Lower lobe of right lung (tissue), 2 donors: ENCODE measurements around the gene S100A16. TPM values are rescaled to one million over a fixed set of nuclear protein-coding genes. Genes with fewer than 3 reads are reported as not detected.

Source experiments
- ATAC-seq, 2 donors: fragments of 200-7000 bp; cut with Tn5 transposase; one replicate each; pipeline ENCODE4 v1.9.1; 2020 to 2022; ENCODE audit warnings: mild to moderate bottlenecking in 2 of 2, moderate library complexity in 2 of 2
- DNase-seq: peaks from one replicate; pipeline ENCODE4 v3.0.0-alpha.2; 2020
- H3K27ac ChIP-seq: fragments of 200-600 bp; one replicate; pipeline ENCODE4 v1.8.0; 2022
- H3K27me3 ChIP-seq: fragments of 200-600 bp; one replicate; pipeline ENCODE4 v1.8.0; 2022; ENCODE audit warnings: low read depth
- H3K36me3 ChIP-seq: fragments of 200-600 bp; one replicate; pipeline ENCODE4 v1.8.0; 2022; ENCODE audit warnings: mild to moderate bottlenecking
- H3K4me1 ChIP-seq: fragments of 200-600 bp; one replicate; pipeline ENCODE4 v1.8.0; 2022
- H3K4me3 ChIP-seq: fragments of 200-600 bp; one replicate; pipeline ENCODE4 v1.8.0; 2022; ENCODE audit warnings: mild to moderate bottlenecking
- H3K9me3 ChIP-seq: fragments of 200-600 bp; one replicate; pipeline ENCODE4 v1.8.0; 2022
- CTCF ChIP-seq: fragments of 200-600 bp; IDR thresholded peaks from one replicate; pipeline ENCODE4 v1.8.0; 2022; ENCODE audit warnings: antibody characterized with exemption, mild to moderate bottlenecking
- intact Hi-C: fragments of 100-400 bp; cut with DNase I; formaldehyde crosslinking; loops from one replicate; pipeline ENCODE4 v1.11.0; 2022
- total RNA-seq: library from RNA; stranded (reverse); fragmentation: NEBNext Ultra II Directional; extraction: Animal tissue kit (Norgen Biotek cat#: 25700); gene quantifications from one replicate; pipeline ENCODE4 v1.2.1, GENCODE V29; 2021
- donor health status: DM: no; HTN: yes; CAD: no; lungs with severe emphysema.

The S100A16 gene
- total RNA-seq, 1 donor from 2014 or later, result 52.3 TPM

DNA sequence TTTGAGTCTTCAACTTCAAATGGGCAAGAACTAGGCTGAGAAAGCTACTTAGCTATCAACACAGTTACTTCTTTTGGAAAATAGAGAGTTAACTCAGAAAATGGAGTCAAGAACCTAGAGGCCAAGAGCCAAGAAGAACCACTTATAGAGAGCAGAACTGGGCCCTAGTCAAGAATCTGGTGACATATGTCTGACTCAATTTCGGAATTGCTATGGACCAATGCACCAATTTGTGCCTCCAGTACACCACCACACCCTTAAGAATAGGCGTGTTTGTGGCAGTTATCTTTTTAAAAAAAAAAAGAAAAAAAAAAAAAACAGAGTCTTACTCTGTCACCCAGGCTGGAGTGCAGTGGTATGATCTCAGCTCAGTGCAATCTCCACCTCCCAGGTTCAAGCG is 55.1 kb downstream of the S100A16 start:
- no peak for TF ChIP-seq CTCF
- ATAC-seq (no peak), DNase-seq (no peak)
- intact Hi-C loops, result no loop called here
- Histone ChIP-seq H3K4me1 (peaks cover 21% of the 10 kb centered on the region), H3K36me3 (no peaks in the 10 kb centered on the region), H3K27me3 (no peaks in the 10 kb centered on the region), H3K9me3 (no peaks in the 10 kb centered on the region), H3K4me3 (no peak overlapping the region), H3K27ac (no peak overlapping the region)

Other genes starting within 250 kb of the S100A16 start
- 54.9 TPM for gene S100A12, start 237.5 kb downstream of the S100A16 start, total RNA-seq
- gene S100A8, start 222.1 kb downstream of the S100A16 start, total RNA-seq, result 622 TPM
- not detected for gene S100A7A, start 196.6 kb downstream of the S100A16 start, total RNA-seq
- not detected for gene S100A7, start 152.5 kb downstream of the S100A16 start, total RNA-seq
- 1,109 TPM for gene S100A6, start 77.1 kb downstream of the S100A16 start, total RNA-seq
- not detected for gene S100A5, start 72.2 kb downstream of the S100A16 start, total RNA-seq
- 600 TPM for gene S100A4, start 67.3 kb downstream of the S100A16 start, total RNA-seq
- gene S100A3, start 63.9 kb downstream of the S100A16 start, total RNA-seq, result 4.5 TPM
- 3.8 TPM for gene S100A2, start 47.3 kb downstream of the S100A16 start, total RNA-seq
- gene S100A14, start 3.2 kb upstream of the S100A16 start, total RNA-seq, result 138 TPM
- 83.0 TPM for gene S100A13, start 14.4 kb upstream of the S100A16 start, total RNA-seq
- 0.71 TPM for gene S100A1, start 15.3 kb upstream of the S100A16 start, total RNA-seq
- 72.2 TPM for gene CHTOP, start 20.9 kb upstream of the S100A16 start, total RNA-seq
- gene SNAPIN, start 45.6 kb upstream of the S100A16 start, total RNA-seq, result 40.2 TPM
- 83.2 TPM for gene ILF2, start 57.9 kb upstream of the S100A16 start, total RNA-seq
- gene NPR1, start 65.6 kb upstream of the S100A16 start, total RNA-seq, result 58.8 TPM
- 77.3 TPM for gene INTS3, start 114.9 kb upstream of the S100A16 start, total RNA-seq
- 99.6 TPM for gene SLC27A3, start 162.3 kb upstream of the S100A16 start, total RNA-seq